ENCODE data around the gene UBE4B. TPM values are rescaled to one million over a fixed set of nuclear protein-coding genes. Genes with fewer than 3 reads are reported as not detected.

Gene UBE4B
- total RNA-seq, 1 experiment from 2014 or later, result 80.8 TPM

DNA sequence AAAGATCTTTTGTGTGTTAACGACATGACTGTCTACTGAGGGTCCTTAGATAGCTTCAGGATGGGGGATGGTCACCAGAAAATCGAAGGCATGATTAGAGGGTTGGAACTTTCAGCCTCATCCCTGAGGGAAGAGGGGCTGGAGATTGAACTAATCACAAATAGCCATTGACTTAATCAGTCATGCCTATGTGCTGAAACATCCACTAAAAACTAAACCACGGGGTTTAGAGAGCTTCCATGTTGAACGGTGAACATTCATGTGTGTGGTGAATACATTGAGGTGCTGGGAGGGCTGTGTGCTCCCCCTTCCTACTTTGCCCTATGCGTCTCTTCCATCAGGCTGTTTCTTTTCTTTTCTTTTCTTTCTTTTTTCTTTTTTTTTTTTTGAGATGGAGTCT is 18.7 kb upstream of the UBE4B start:
- no peaks in the 10 kb centered on the region for H3K9me3 Mint-ChIP-seq
- CTCF ChIA-PET, result no interaction called here
- DNase-seq (ENCODE audit: low spot score), result no peak

More for the DNA sequence above, 18.7 kb upstream of the UBE4B start:
- Mint-ChIP-seq H3K27ac (no peak overlapping the region), H3K4me3 (no peak overlapping the region), H3K4me1 (no peaks in the 10 kb centered on the region), H3K27me3 (ENCODE audit: low read depth) (no peaks in the 10 kb centered on the region), H3K36me3 (no peaks in the 10 kb centered on the region)
- no peak for ATAC-seq
- TF ChIP-seq KAT7 (CRISPR knock-in tag; IDR thresholded peaks at IDR 0.05; ENCODE audit: borderline replicate concordance) (no peak), SMAD3 (CRISPR knock-in tag; IDR thresholded peaks at IDR 0.05; ENCODE audit: borderline replicate concordance) (no peak), JAZF1 (CRISPR knock-in tag; IDR thresholded peaks at IDR 0.05) (no peak), TCF7 (CRISPR knock-in tag; IDR thresholded peaks at IDR 0.05; ENCODE audit: low read depth) (no peak), GRHL2 (CRISPR knock-in tag; IDR thresholded peaks at IDR 0.05; ENCODE audit: insufficient replicate concordance, severe bottlenecking) (no peak), ZNF138 (CRISPR knock-in tag; conservative IDR thresholded peaks at IDR 0.05) (no peak), NR3C1 (CRISPR knock-in tag; conservative IDR thresholded peaks at IDR 0.05; ENCODE audit: low read depth) (no peak), CREM (CRISPR knock-in tag; IDR thresholded peaks at IDR 0.05) (no peak), ZNF671 (CRISPR knock-in tag; IDR thresholded peaks at IDR 0.05) (no peak), ZNF232 (CRISPR knock-in tag; IDR thresholded peaks at IDR 0.05) (no peak), ZNF532 (CRISPR knock-in tag; IDR thresholded peaks at IDR 0.05; ENCODE audit: borderline replicate concordance) (no peak), ETV6 (CRISPR knock-in tag; IDR thresholded peaks at IDR 0.05) (no peak), RELA (CRISPR knock-in tag; IDR thresholded peaks at IDR 0.05; ENCODE audit: borderline replicate concordance) (no peak)
- TF ChIP-seq, protein P1, sequence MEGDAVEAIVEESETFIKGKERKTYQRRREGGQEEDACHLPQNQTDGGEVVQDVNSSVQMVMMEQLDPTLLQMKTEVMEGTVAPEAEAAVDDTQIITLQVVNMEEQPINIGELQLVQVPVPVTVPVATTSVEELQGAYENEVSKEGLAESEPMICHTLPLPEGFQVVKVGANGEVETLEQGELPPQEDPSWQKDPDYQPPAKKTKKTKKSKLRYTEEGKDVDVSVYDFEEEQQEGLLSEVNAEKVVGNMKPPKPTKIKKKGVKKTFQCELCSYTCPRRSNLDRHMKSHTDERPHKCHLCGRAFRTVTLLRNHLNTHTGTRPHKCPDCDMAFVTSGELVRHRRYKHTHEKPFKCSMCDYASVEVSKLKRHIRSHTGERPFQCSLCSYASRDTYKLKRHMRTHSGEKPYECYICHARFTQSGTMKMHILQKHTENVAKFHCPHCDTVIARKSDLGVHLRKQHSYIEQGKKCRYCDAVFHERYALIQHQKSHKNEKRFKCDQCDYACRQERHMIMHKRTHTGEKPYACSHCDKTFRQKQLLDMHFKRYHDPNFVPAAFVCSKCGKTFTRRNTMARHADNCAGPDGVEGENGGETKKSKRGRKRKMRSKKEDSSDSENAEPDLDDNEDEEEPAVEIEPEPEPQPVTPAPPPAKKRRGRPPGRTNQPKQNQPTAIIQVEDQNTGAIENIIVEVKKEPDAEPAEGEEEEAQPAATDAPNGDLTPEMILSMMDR (IDR thresholded peaks at IDR 0.05), result no peak
- TF ChIP-seq, protein P2, sequence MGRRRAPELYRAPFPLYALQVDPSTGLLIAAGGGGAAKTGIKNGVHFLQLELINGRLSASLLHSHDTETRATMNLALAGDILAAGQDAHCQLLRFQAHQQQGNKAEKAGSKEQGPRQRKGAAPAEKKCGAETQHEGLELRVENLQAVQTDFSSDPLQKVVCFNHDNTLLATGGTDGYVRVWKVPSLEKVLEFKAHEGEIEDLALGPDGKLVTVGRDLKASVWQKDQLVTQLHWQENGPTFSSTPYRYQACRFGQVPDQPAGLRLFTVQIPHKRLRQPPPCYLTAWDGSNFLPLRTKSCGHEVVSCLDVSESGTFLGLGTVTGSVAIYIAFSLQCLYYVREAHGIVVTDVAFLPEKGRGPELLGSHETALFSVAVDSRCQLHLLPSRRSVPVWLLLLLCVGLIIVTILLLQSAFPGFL (CRISPR knock-in tag; IDR thresholded peaks at IDR 0.05; ENCODE audit: borderline replicate concordance), result no peak
- TF ChIP-seq, protein P3, sequence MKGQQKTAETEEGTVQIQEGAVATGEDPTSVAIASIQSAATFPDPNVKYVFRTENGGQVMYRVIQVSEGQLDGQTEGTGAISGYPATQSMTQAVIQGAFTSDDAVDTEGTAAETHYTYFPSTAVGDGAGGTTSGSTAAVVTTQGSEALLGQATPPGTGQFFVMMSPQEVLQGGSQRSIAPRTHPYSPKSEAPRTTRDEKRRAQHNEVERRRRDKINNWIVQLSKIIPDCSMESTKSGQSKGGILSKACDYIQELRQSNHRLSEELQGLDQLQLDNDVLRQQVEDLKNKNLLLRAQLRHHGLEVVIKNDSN (CRISPR knock-in tag; IDR thresholded peaks at IDR 0.05), result no peak
- TF ChIP-seq, protein P4, sequence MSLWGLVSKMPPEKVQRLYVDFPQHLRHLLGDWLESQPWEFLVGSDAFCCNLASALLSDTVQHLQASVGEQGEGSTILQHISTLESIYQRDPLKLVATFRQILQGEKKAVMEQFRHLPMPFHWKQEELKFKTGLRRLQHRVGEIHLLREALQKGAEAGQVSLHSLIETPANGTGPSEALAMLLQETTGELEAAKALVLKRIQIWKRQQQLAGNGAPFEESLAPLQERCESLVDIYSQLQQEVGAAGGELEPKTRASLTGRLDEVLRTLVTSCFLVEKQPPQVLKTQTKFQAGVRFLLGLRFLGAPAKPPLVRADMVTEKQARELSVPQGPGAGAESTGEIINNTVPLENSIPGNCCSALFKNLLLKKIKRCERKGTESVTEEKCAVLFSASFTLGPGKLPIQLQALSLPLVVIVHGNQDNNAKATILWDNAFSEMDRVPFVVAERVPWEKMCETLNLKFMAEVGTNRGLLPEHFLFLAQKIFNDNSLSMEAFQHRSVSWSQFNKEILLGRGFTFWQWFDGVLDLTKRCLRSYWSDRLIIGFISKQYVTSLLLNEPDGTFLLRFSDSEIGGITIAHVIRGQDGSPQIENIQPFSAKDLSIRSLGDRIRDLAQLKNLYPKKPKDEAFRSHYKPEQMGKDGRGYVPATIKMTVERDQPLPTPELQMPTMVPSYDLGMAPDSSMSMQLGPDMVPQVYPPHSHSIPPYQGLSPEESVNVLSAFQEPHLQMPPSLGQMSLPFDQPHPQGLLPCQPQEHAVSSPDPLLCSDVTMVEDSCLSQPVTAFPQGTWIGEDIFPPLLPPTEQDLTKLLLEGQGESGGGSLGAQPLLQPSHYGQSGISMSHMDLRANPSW (CRISPR knock-in tag; conservative IDR thresholded peaks at IDR 0.05; ENCODE audit: low read depth), result no peak
- POLR2A ChIA-PET, result no interaction called here

Measured in WTC11 (cell line).